GM12878 (cell line): ENCODE results near the gene HHAT. TPM values are rescaled to one million over a fixed set of nuclear protein-coding genes. Genes with fewer than 3 reads are reported as not detected.

ENCODE experiments used
- ATF7 ChIP-seq: fragments of 450-650 bp; IDR thresholded peaks from 2 replicates; pipeline ENCODE4 v1.6.1; 2016; ENCODE audit warnings: low read depth, mild to moderate bottlenecking
- BCL11A ChIP-seq: IDR thresholded peaks from 2 replicates; pipeline ENCODE4 v1.6.1; 2011; ENCODE audit warnings: low read depth, low read length
- BCL3 ChIP-seq: IDR thresholded peaks from 2 replicates; pipeline ENCODE4 v1.6.1; 2011; ENCODE audit warnings: borderline replicate concordance, low read depth, mild to moderate bottlenecking, moderate library complexity, low read length; ENCODE audit not compliant: insufficient read depth, poor library complexity, severe bottlenecking
- BCLAF1 ChIP-seq: fragments of 450-650 bp; IDR thresholded peaks from 2 replicates; pipeline ENCODE4 v1.6.1; 2017; ENCODE audit warnings: antibody characterized with exemption, mild to moderate bottlenecking, moderate library complexity
- BHLHE40 ChIP-seq, 2 experiments: fragments of 450-650 bp in 1 of 2; IDR thresholded peaks; 2 replicates each; pipeline ENCODE4 v1.6.1; 2011 to 2017; ENCODE audit warnings: low read depth in 2 of 2, borderline replicate concordance in 1 of 2, improper control_type of control experiment in 1 of 2, low read length in 1 of 2, mild to moderate bottlenecking in 1 of 2
- CEBPB ChIP-seq, 2 experiments: fragments of 150-350 bp in 1 of 2; IDR thresholded peaks; 2 replicates each; pipeline ENCODE4 v1.6.1; 2012 to 2014; ENCODE audit warnings: low read depth in 2 of 2, low read length in 2 of 2, borderline replicate concordance in 1 of 2, inconsistent platforms in 1 of 2
- EP300 ChIP-seq, 2 experiments: fragments of 150-350 bp in 1 of 2; IDR thresholded peaks; 2 replicates each; pipeline ENCODE4 v1.6.1; 2011 to 2012; ENCODE audit warnings: low read depth in 2 of 2, low read length in 2 of 2, borderline replicate concordance in 1 of 2, improper control_type of control experiment in 1 of 2, inconsistent platforms in 1 of 2; ENCODE audit not compliant: control insufficient read depth in 1 of 2
- HDAC2 ChIP-seq: fragments of 200-600 bp; sonication (generic); IDR thresholded peaks from 2 replicates; pipeline ENCODE4 v1.6.1; 2017
- IRF5 ChIP-seq: fragments of 450-650 bp; IDR thresholded peaks from 2 replicates; pipeline ENCODE4 v1.6.1; 2017; ENCODE audit warnings: borderline replicate concordance
- JUND ChIP-seq: IDR thresholded peaks from 2 replicates; pipeline ENCODE4 v1.6.1; 2012; ENCODE audit warnings: low read depth, mild to moderate bottlenecking, low read length, improper control_type of control experiment, moderate library complexity
- MTA2 ChIP-seq: fragments of 450-650 bp; IDR thresholded peaks from 2 replicates; pipeline ENCODE4 v1.6.1; 2016; ENCODE audit warnings: low read depth, mild to moderate bottlenecking, moderate library complexity
- POU2F2 ChIP-seq: IDR thresholded peaks from 3 replicates; pipeline ENCODE4 v1.6.1; 2011; ENCODE audit warnings: low read depth, mild to moderate bottlenecking, low read length, borderline replicate concordance
- RB1 ChIP-seq: fragments of 450-650 bp; formaldehyde crosslinking; IDR thresholded peaks from 2 replicates; pipeline ENCODE4 v1.6.1; 2017; ENCODE audit warnings: mild to moderate bottlenecking, borderline replicate concordance
- SKIL ChIP-seq: fragments of 450-650 bp; IDR thresholded peaks from 2 replicates; pipeline ENCODE4 v1.6.1; 2017; ENCODE audit warnings: mild to moderate bottlenecking, low read depth, inconsistent platforms; ENCODE audit not compliant: poor library complexity, severe bottlenecking
- SMAD1 ChIP-seq: fragments of 450-650 bp; IDR thresholded peaks from 2 replicates; pipeline ENCODE4 v1.6.1; 2018; ENCODE audit warnings: mild to moderate bottlenecking, low read depth; ENCODE audit not compliant: partially characterized antibody
- SRF ChIP-seq, 2 experiments: IDR thresholded peaks; 2 replicates each; pipeline ENCODE4 v1.6.1; 2011; ENCODE audit warnings: low read depth in 2 of 2, low read length in 2 of 2, mild to moderate bottlenecking in 1 of 2, moderate library complexity in 1 of 2
- SUZ12 ChIP-seq: fragments of 200-600 bp; sonication (generic); IDR thresholded peaks from one replicate; pipeline ENCODE4 v1.6.1; 2018; ENCODE audit warnings: antibody characterized with exemption, mild to moderate bottlenecking; ENCODE audit not compliant: unreplicated experiment
- TCF12 ChIP-seq: IDR thresholded peaks from 2 replicates; pipeline ENCODE4 v1.6.1; 2011; ENCODE audit warnings: low read depth, mild to moderate bottlenecking, low read length
- ZBED1 ChIP-seq: IDR thresholded peaks from 2 replicates; pipeline ENCODE4 v1.6.1; 2016; ENCODE audit warnings: borderline replicate concordance
- polyA plus RNA-seq, 11 experiments: library from polyadenylated mRNA; depleted of rRNA in 4 of 11; unstranded in 6 of 11; stranded (reverse) in 5 of 11; fragments of >200 nt; fragmentation: Nextera tagmentation in 4 of 11; fragmentation: Illumina TruSeq in 1 of 11; extraction: Ambion mirVana in 4 of 11; extraction: Trizol in 1 of 11; gene quantifications; 1 replicate in 1 of 11; 2 replicates in 10 of 11; pipeline versions ENCODE4 v1.2.1 to v1.2.3, GENCODE V29; 2011 to 2016; ENCODE audit warnings: inconsistent platforms in 2 of 11, missing spikeins in 2 of 11, low read depth in 1 of 11
- total RNA-seq, 4 experiments: library from RNA; depleted of rRNA in 3 of 4; stranded (reverse); fragments of >200 nt in 3 of 4; fragmentation: Illumina TruSeq in 1 of 4; extraction: Trizol in 1 of 4; gene quantifications; 2 replicates each; pipeline versions ENCODE4 v1.2.1 to v1.2.3, GENCODE V29; 2013 to 2021

Gene HHAT
- total and polyA plus RNA-seq, 10 of the 15 experiments (the other 5 are each of a cell fraction or from before 2014, with no cell fraction given) = 1.2 to 37.6 (median 2.6) TPM

- TF ChIP-seq BCLAF1 (no peak), SKIL (no peak), HDAC2 (no peak), CEBPB (IDR thresholded peaks at IDR 0.05; ENCODE audit: borderline replicate concordance in 1 of 2, low read depth in 2 of 2, low read length in 2 of 2) (no peak), BHLHE40 (IDR thresholded peaks at IDR 0.05; ENCODE audit: borderline replicate concordance in 1 of 2, low read depth in 2 of 2, low read length in 1 of 2) (peak; percentile 43 to 75; a peak in 3 of 4 replicates), IRF5 (no peak), SUZ12 (no peak), POU2F2 (0 out of 3 replicates have a peak, but pooled peaks have one; percentile 1), EP300 (IDR thresholded peaks at IDR 0.05; ENCODE audit: borderline replicate concordance in 1 of 2, control insufficient read depth in 1 of 2, low read depth in 2 of 2, low read length in 2 of 2) (no peak; a peak in 1 of 4 replicates), BCL3 (no peak), SRF (IDR thresholded peaks at IDR 0.05; ENCODE audit: low read depth in 2 of 2, low read length in 2 of 2) (no peak), RB1 (0 out of 2 replicates have a peak, but pooled peaks have one; percentile 36), TCF12 (peak; percentile 36; the same call in 1 of the 2 replicates), MTA2 (peak; percentile 54), ZBED1 (no peak), ATF7 (peak; percentile 60; the same call in 1 of the 2 replicates), BCL11A (no peak), JUND (no peak), SMAD1 (peak; percentile 96)
Observed at GRCh38 chr1:210400043-210400840, 71.5 kb downstream of the HHAT start (continued).
